Subcutaneous adipose tissue (tissue), 4 donors: ENCODE results near the gene TXNDC5. TPM values are rescaled to one million over a fixed set of nuclear protein-coding genes. Genes with fewer than 3 reads are reported as not detected.

ENCODE experiments used
- total RNA-seq, 4 donors: library from RNA; depleted of rRNA; stranded (reverse); fragments of >200 nt; gene quantifications; one replicate each; pipeline ENCODE4 v1.1.0, GENCODE V29; 2016
- TF ChIP-seq, protein P1 (sequence below): fragments of 450-650 bp; IDR thresholded peaks from one replicate; pipeline ENCODE4 v1.5.1; 2016; ENCODE audit warnings: low read depth, mild to moderate bottlenecking, control low read depth, antibody characterized with exemption, moderate library complexity

Gene TXNDC5
- total RNA-seq, 4 donors from 2014 or later, result 134 to 170 (median 153) TPM

GRCh38 chr6:7879043-7879442 lies 31.5 kb downstream of the TXNDC5 start:
- TF ChIP-seq, protein P1, sequence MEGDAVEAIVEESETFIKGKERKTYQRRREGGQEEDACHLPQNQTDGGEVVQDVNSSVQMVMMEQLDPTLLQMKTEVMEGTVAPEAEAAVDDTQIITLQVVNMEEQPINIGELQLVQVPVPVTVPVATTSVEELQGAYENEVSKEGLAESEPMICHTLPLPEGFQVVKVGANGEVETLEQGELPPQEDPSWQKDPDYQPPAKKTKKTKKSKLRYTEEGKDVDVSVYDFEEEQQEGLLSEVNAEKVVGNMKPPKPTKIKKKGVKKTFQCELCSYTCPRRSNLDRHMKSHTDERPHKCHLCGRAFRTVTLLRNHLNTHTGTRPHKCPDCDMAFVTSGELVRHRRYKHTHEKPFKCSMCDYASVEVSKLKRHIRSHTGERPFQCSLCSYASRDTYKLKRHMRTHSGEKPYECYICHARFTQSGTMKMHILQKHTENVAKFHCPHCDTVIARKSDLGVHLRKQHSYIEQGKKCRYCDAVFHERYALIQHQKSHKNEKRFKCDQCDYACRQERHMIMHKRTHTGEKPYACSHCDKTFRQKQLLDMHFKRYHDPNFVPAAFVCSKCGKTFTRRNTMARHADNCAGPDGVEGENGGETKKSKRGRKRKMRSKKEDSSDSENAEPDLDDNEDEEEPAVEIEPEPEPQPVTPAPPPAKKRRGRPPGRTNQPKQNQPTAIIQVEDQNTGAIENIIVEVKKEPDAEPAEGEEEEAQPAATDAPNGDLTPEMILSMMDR, result no peak

DNA sequence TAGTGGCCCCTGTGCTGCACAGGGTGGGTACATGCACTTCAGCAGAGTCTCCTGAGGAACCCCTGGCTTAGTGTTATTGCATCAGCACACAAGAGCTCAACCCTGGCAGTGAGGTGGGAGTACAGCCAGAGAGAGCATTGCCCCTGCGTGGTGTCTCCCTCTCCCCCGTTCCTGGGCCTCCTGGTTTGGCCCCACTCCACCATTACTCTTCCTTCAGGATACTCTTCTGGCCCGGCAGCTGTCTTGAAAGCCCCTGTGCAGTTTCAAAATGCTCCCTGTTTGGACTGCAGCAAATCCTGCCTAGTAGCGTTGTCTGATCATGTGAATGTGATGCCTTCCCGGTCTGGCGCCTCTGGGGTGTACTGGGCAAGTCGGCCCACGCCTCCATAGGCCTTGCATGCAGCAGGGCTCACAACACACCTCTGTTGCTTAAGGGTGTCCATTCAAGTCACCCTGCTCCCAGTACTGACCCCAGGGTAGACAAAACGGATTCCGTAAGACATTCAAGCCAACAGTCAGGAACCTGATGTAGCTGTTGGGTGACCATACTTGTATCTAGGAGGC lies 32.1 kb downstream of the TXNDC5 start:
- TF ChIP-seq, protein P1, result no peak

DNA sequence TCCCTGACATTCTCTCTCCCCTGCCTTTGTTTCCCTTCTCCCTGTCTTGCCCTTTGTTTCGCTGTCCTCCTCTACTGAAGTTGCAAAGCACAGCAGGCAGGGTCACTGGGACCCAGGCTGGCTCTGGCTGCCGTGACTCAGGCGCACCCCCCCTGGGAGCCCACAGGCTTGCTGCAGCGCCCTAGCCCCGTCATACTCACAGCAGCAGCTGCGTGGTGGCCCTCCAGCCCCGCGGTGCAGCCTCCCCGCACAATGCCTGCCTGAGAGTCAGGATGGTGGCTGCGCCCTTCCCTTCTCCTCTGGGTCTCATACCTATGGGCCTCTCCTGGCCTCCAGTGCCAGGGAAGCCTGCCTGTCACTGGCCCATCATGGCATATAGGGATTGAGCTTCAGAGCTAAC lies 41.7 kb downstream of the TXNDC5 start:
- TF ChIP-seq, protein P1, result no peak

DNA sequence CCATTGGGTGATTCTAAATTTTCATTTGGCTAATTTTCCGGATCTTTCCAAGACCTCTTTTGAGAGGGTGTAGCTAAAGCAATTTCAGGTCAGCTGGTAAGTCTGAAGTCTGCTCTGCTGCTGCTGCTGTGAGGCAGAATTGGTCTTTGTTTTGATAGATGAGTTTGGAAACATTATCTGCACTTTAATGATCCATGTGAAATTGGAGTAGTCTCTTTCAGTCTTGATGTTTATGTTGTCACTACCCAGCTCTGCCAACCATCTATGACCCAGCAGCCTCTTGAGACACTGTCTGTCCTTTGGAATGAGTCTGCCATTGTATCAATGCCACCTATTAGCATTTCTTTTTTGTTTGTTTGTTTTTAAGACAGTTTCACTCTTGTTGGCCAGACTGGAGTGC lies 44.1 kb downstream of the TXNDC5 start:
- TF ChIP-seq, protein P1, result no peak

DNA sequence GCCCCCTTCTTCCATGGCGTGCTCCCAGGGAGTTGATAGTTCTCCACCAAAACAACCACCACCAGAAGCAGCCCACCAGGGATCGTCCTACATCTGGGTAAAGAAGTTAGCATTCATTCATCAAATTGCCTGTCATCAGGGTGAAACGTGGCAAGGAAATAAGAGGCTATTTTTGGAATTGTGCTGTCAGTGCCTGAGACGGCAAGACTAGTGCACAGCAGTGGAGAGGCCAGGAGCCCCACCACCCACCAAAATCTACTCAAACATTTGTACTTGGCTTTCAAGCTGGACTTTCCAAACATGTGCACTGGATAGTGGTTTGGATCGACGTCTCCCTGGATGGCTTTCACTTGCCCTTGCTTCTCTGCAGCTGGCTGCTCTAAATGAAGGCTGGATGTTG lies 44.8 kb downstream of the TXNDC5 start:
- TF ChIP-seq, protein P1, result no peak

DNA sequence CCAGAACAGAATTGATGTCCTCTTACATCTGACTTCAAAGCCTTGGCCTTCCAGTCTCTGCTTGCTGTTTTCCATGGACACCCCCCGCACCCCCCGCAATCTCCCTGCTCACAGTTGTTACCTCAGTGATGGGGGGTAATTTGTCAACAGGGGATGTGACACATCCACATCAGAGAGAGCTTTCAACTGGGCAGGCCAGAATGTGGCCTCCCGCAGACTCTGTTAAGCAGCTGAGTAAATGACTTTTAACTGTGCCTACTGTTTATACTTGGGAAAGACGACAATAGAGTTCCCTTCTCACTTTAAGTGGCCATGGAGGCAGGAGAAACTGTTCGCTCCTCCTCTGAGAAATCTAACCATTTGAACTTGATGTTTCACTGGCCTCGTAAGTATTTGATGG lies 51.0 kb downstream of the TXNDC5 start:
- TF ChIP-seq, protein P1, result no peak

- TF ChIP-seq, protein P1, result no peak
These were observed 58.8 kb downstream of the TXNDC5 start for GRCh38 chr6:7851780-7852179.
